ENCODE measurements around the gene AP3M1.
"Not testable (repeated sequence)": the region's sequence is repeated elsewhere in the genome, so short reads cannot be mapped to it uniquely, and the experiment has no call there.

The AP3M1 gene

GRCh38 chr10:74150204-74150989 is at the start of gene AP3M1:
Gene AP3M1 (minus strand): TSS chr10:74150828. CDS start chr10:74138379, 12,449 bp downstream.
- peak; percentile 87 for DNase-seq

- no peak for DNase-seq
Measured at GRCh38 chr10:74199315-74199714, 48.7 kb upstream of the AP3M1 start.

- no peak for DNase-seq
Measured at GRCh38 chr10:74194999-74195398, 44.4 kb upstream of the AP3M1 start.

GRCh38 chr10:74194545-74194944 is 43.9 kb upstream of the AP3M1 start:
- no peak for DNase-seq

DNA sequence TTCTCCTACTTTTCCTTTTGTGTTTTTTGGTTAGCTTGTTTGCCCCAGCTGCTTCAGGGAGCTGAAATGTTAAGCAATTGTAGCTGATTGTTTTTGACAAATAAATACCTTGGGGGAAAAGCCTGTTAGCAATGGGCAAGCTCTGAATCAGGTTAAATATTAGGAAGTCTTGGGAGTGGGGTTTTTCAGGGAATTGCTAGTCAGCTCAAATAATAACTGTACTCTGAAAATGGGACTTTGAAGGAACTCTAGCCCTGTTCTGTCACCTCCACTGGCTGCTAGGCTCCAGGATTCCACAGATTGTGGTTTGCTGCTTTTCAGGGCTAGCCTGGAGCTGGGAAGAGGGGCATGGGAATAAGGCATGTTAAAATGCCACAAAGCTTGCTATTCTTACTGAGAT is 39.9 kb upstream of the AP3M1 start:
- no peak for DNase-seq

DNA sequence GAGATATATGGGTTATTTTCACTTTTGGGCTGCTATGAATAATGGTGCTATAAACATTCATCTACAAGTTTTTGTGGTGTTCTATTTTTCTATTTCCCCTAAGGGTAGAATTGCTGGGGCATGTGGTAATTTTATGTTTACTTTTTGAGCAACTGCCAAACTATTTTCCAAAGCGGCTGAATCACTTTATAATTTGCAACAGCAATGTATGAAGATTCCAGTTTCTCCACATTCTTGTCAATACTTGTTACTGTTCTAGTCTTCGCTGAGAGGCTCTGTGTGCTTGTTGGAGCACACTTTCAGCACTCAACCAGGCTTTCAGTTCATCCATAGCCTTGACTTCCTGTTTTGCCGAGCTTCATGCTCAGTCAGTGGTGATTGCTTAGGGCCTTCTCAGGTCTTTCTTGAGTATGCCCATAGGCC is 39.4 kb upstream of the AP3M1 start:
- peak; percentile 42 for DNase-seq

DNA sequence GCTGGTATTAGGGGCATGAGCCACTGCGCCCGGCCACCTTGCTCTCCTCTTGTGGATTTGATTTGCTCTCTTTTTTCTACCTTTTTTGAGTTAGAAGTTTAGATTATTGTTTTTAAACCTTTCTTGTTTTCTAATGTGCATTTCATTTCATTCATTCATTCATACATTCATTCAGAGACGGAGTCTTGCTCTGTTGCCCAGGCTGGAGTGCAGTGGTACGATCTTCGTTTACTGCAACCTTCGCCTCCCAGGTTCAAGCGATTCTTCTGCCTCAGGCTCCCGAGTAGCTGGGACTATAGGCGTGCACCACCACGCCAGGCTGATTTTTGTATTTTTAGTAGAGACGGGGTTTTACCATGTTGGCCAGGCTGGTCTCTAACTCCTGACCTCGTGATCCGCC is 38.0 kb upstream of the AP3M1 start:
- DNase-seq = not testable (repeated sequence)

DNA sequence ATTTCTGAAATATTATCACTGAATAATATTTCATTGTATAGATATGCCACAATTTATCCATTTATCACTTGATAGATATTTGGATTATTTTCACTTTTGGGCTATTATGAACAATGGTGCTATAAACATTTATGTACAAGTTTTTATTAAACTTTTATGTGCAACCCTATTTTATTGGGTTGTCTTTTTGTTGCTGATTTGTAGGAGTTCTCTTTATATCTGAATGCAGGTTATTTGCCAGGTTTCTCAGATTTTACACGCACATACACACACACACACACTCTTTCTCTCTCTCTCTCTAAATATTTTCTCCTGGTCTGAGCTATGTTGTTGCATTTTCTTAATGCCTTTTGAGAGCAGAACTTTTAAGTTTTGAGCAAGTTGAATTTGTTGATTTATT is 36.6 kb upstream of the AP3M1 start:
- DNase-seq = no peak

DNA sequence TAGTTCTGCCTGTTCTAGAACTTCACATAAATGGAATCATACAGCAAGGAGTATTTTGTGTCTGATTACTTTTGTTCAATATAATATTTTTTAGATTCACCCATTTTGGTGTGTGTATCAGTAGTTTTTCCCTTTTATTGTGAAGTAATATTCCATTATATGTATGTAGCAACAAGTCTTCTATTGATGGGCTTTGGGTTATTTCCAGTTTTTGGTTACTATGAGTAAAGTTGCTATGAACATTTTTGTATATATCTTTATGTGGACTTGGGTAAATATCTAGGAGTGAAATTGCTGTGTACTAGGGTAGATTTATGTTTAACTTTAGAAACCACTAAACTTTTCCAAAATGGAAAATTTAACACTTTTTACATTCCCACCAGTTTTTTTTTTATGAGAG is 36.0 kb upstream of the AP3M1 start:
- no peak for DNase-seq

GRCh38 chr10:74179111-74179710 is 28.6 kb upstream of the AP3M1 start:
- DNase-seq = no peak

- no peak for DNase-seq
Measured at GRCh38 chr10:74178042-74178791, 27.6 kb upstream of the AP3M1 start.

DNA sequence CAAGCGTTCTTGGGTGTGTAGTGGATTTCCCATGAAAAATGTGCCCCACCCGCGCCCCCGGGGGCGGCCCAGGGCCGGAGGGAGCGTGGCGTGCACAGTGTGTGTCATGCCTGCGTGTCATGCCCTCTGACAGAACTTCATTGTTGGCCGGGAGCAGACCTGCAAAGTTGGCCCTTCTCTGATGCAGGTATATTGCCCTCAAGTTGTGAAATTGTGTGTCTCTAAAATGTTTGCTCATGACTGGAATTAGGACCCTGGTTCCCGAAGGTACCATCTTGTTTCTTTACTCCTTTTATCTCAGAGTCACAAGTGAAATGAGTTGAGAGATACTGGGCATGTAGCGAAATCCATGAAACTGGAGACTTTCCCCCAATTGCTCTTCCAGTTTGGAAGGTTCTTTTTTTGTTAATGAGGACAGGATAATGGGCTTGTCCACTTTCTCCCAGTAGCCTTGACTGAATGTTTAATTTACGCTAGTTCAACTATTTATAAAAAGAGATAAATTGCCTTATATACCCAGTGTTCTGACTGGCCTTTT is 26.6 kb upstream of the AP3M1 start:
- DNase-seq = peak; percentile 56

- peak; percentile 97 for DNase-seq
Measured at GRCh38 chr10:74176380-74177139, 25.9 kb upstream of the AP3M1 start.

DNA sequence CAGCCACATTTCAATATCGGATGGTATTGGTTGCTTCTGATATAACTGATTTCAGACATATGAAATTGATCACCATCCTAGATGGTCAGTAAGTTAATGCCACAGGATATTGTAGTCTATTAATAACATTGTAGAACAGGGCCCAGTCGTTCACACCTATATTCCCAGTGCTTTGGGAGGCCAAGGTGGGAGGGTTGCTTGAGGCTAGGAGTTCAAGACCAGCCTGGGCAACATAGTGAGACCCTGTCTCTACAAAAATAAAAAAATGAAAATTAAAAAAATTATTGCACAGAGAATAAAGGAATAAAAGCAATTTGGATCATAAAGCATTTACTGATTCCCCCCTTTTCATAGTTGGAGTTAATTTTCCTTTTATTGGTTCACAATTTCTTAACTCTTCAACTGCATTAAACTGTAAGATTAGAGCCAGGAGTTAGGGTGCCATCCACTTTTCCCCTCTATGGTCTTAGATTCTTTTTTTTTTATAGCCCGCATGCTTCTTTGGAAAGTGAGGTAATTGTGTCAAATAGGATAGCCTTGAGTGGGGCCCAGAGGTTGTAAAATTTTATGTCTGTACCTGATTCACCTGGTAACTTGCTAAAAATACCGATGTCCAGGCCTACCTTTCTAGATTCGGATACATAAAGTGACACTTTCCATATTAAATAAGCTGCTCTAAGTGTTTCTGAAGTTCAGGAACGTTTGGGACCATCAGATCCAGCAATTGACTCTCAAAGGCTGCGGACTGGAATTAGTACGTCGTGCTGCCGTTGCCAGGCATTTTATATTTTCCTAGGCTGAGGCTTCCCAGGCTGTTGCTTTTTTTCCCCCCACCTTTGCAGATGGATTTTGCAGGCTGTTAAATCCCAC is 25.1 kb upstream of the AP3M1 start:
- DNase-seq = no peak

GRCh38 chr10:74174521-74174920 is 23.9 kb upstream of the AP3M1 start:
- DNase-seq = no peak

GRCh38 chr10:74171625-74172024 is 21.0 kb upstream of the AP3M1 start:
- DNase-seq = no peak

- DNase-seq = no peak
Measured at GRCh38 chr10:74167443-74167842, 16.8 kb upstream of the AP3M1 start.

- DNase-seq = no peak
Measured at GRCh38 chr10:74165530-74165901, 14.9 kb upstream of the AP3M1 start.

DNA sequence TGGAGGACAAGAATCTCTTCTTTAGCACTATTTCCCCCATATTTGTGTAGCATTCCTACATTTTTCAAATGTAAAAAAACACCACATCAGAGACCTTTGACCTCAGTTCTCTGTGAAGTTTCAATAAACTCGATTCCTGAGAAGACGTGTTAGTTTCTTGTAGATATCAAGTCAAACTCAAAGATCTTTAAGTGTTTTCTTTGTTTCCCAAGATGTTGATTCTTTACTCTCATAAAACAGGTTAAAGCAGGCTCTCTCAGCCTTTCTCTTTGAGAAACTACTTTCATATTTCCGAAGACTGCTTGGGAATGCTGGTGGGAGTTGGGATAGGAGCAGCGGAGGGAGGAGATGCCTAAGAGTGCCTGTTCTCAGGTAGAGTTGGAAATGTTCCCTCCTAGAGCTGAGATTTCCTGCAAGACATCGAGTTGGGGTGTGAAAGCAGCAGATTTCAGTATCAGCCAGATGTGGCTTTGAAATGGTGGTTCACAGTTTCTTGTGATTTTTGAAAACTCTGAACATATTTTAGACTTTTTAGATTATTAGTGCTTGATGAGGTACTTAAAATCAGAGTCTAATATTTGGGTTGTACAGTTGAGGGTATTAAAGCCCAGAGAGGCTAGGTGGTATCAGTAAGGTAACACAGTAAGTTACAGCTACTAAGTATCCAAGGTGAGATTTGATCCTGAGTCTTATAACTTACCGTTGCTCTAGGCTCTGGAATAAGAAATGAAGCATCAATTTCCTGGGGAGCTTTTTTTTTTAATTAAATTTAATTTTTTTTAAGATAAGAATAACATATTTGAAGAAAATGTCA is 14.3 kb upstream of the AP3M1 start:
- no peak for DNase-seq

- DNase-seq = no peak
Measured at GRCh38 chr10:74163319-74164068, 12.9 kb upstream of the AP3M1 start.

Data from CD4-positive, alpha-beta T cell treated with Interleukin-6 for 4 hours (primary cell).